Measurements from ENCODE around the gene CASP5. TPM values are rescaled to one million over a fixed set of nuclear protein-coding genes. Genes with fewer than 3 reads are reported as not detected.

The CASP5 gene
- polyA plus RNA-seq, 3 donors = 2.3 to 6.4 (median 4.4) TPM

- Histone ChIP-seq H3K9me3 (replicated peaks in 1 of 2; ENCODE audit: control insufficient read depth in 1 of 2, insufficient read depth in 1 of 2, low read length in 2 of 2) (no peaks in the 10 kb centered on the region), H3K4me3 (replicated peaks in 1 of 3; ENCODE audit: low read depth in 2 of 3, low read length in 3 of 3) (no peak overlapping the region), H3K27me3 (ENCODE audit: control insufficient read depth in 2 of 2, insufficient read depth in 2 of 2, low read length in 2 of 2) (no peaks in the 10 kb centered on the region), H3K4me1 (ENCODE audit: control insufficient read depth in 1 of 2, insufficient read depth in 2 of 2, low read length in 2 of 2) (peaks cover 0 to under 1% of the 10 kb centered on the region in 2 donors), H3K27ac (ENCODE audit: low read depth in 1 of 2, low read length in 2 of 2) (no peak overlapping the region), H3K4me2 (replicated peaks; ENCODE audit: extremely low read depth, low read length, poor library complexity, severe bottlenecking) (no peak overlapping the region), H3K79me2 (ENCODE audit: insufficient read depth, low read length) (no peaks in the 10 kb centered on the region), H3K36me3 (replicated peaks in 1 of 2; ENCODE audit: control insufficient read depth in 1 of 2, insufficient read depth in 2 of 2, low read length in 2 of 2) (no peaks in the 10 kb centered on the region), H3K9ac (ENCODE audit: insufficient read depth, low read length, poor library complexity, severe bottlenecking) (no peak overlapping the region), H2AFZ (ENCODE audit: insufficient read depth, low read depth, low read length, poor library complexity, severe bottlenecking) (no peak overlapping the region), H4K20me1 (ENCODE audit: insufficient read depth, low read length) (no peaks in the 10 kb centered on the region)
- DNase-seq = no peak
- peaks cover 0 to 2% (median 0%) of the 10 kb centered on the region in 7 donors for H3K9me3 Mint-ChIP-seq
- no peak overlapping the region for H3K27ac Mint-ChIP-seq
- WGBS (ENCODE audit: insufficient coverage) = no CpG with 5 or more reads among the region's 3 CpGs
- TF ChIP-seq, protein P1, sequence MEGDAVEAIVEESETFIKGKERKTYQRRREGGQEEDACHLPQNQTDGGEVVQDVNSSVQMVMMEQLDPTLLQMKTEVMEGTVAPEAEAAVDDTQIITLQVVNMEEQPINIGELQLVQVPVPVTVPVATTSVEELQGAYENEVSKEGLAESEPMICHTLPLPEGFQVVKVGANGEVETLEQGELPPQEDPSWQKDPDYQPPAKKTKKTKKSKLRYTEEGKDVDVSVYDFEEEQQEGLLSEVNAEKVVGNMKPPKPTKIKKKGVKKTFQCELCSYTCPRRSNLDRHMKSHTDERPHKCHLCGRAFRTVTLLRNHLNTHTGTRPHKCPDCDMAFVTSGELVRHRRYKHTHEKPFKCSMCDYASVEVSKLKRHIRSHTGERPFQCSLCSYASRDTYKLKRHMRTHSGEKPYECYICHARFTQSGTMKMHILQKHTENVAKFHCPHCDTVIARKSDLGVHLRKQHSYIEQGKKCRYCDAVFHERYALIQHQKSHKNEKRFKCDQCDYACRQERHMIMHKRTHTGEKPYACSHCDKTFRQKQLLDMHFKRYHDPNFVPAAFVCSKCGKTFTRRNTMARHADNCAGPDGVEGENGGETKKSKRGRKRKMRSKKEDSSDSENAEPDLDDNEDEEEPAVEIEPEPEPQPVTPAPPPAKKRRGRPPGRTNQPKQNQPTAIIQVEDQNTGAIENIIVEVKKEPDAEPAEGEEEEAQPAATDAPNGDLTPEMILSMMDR (IDR thresholded peaks at IDR 0.05) = no peak
- H3K4me1 Mint-ChIP-seq = peaks cover 17% of the 10 kb centered on the region
- peaks cover 0 to 2% (median 0%) of the 10 kb centered on the region in 3 donors for H3K27me3 Mint-ChIP-seq (ENCODE audit: low read depth in 3 of 3)
- peaks cover 0 to under 1% of the 10 kb centered on the region in 2 donors for H3K36me3 Mint-ChIP-seq
- intact Hi-C loops (cut with micrococcal nuclease) = no loop called here
- no peak overlapping the region for H3K4me3 Mint-ChIP-seq
Observed at GRCh38 chr11:105052487-105052886, 29.5 kb upstream of the CASP5 start.

DNA sequence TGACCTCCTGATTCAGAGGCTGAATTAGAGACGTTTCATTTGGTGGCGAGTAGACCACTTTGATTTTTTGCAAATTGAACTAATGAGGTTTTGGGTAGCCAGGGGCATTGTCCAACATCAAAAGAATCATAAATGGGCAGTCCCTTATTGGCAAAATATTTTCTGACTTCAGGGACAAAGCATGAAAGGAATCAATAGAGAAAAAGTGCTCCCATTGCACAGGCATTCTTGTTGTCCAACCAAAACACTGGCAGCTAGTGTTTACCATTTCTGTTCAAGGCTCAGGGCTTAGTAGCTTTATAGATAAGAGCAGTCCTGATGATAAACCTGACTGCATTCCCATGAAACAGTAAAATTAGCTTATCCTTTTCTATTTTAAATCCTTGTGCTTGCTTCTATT, 28.6 kb upstream of the CASP5 start:
- 100% methylated on average over 2 of the region's 2 CpGs for WGBS (ENCODE audit: insufficient coverage)
- Histone ChIP-seq H3K4me3 (replicated peaks in 1 of 3; ENCODE audit: low read depth in 2 of 3, low read length in 3 of 3) (no peak overlapping the region), H3K27me3 (ENCODE audit: control insufficient read depth in 2 of 2, insufficient read depth in 2 of 2, low read length in 2 of 2) (no peaks in the 10 kb centered on the region), H3K79me2 (ENCODE audit: insufficient read depth, low read length) (no peaks in the 10 kb centered on the region), H3K36me3 (replicated peaks in 1 of 2; ENCODE audit: control insufficient read depth in 1 of 2, insufficient read depth in 2 of 2, low read length in 2 of 2) (no peaks in the 10 kb centered on the region), H3K9ac (ENCODE audit: insufficient read depth, low read length, poor library complexity, severe bottlenecking) (no peak overlapping the region), H4K20me1 (ENCODE audit: insufficient read depth, low read length) (no peaks in the 10 kb centered on the region), H2AFZ (ENCODE audit: insufficient read depth, low read depth, low read length, poor library complexity, severe bottlenecking) (no peak overlapping the region), H3K4me1 (ENCODE audit: control insufficient read depth in 1 of 2, insufficient read depth in 2 of 2, low read length in 2 of 2) (peaks cover 7 to 9% of the 10 kb centered on the region in 2 donors), H3K27ac (ENCODE audit: low read depth in 1 of 2, low read length in 2 of 2) (no peak overlapping the region), H3K9me3 (replicated peaks in 1 of 2; ENCODE audit: control insufficient read depth in 1 of 2, insufficient read depth in 1 of 2, low read length in 2 of 2) (no peaks in the 10 kb centered on the region), H3K4me2 (replicated peaks; ENCODE audit: extremely low read depth, low read length, poor library complexity, severe bottlenecking) (no peak overlapping the region)
- Mint-ChIP-seq H3K27ac (no peak overlapping the region), H3K27me3 (ENCODE audit: low read depth in 3 of 3) (peaks cover 0 to 2% (median 0%) of the 10 kb centered on the region in 3 donors), H3K4me1 (peaks cover 25% of the 10 kb centered on the region), H3K4me3 (no peak overlapping the region), H3K36me3 (peaks cover 0 to 1% of the 10 kb centered on the region in 2 donors), H3K9me3 (peaks cover 0 to 2% (median 0%) of the 10 kb centered on the region in 7 donors)
- intact Hi-C loops (cut with micrococcal nuclease) = no loop called here
- TF ChIP-seq, protein P1 (IDR thresholded peaks at IDR 0.05) = no peak
- no peak for DNase-seq

Measured in CD14-positive monocyte (primary cell).